Measurements from ENCODE around the gene VENTX. TPM values are rescaled to one million over a fixed set of nuclear protein-coding genes. Genes with fewer than 3 reads are reported as not detected.

The VENTX gene, protein sequence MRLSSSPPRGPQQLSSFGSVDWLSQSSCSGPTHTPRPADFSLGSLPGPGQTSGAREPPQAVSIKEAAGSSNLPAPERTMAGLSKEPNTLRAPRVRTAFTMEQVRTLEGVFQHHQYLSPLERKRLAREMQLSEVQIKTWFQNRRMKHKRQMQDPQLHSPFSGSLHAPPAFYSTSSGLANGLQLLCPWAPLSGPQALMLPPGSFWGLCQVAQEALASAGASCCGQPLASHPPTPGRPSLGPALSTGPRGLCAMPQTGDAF
- total RNA-seq: not detected in 2 replicates

DNA sequence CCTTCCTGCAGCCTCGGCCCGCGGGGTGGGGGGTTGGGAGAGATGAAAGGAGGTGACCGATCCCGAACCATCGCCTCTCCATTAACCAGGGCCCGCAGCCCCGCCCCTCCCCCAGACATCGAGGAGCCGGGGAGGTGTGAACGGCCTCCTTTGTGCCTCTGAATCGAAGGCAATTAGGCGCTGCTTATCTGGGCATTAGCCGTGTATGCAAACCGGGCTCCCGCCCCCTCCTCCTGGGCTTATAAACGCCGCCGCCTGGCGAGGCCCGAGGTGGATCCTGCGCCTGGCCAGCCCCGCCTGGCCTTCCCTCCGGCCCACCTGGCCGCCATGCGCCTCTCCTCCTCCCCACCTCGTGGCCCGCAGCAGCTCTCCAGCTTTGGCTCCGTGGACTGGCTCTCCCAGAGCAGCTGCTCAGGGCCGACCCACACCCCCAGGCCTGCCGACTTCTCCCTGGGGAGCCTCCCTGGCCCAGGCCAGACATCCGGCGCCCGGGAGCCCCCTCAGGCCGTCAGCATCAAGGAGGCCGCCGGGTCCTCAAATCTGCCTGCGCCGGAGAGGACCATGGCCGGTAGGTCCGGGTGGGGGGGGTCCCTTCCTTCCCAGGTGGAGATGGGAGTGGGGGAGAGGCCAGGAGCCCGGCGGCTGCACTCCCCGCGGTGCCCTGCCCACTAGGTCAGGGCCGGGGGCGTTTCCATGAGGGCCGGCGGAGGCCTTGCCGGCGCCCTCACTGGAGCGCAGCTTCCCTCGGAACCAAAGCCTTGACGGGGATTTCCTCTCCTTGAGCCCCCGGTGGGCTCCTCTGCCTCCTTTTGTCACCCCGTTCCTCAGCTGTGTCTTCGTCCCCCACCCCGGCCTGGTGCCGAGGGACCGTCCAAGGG, at the start of gene VENTX:
VENTX (plus strand) TSS at position 268 of the 878 bp plus-strand sequence; CDS start at position 328, 60 bp downstream.

GRCh38 chr10:133230044-133230361, 7.7 kb upstream of the VENTX start, which contains the start of gene UTF1:
TSS of gene UTF1 (plus strand) at chr10:133230217. CDS start at chr10:133230289, 72 bp downstream.

DNA sequence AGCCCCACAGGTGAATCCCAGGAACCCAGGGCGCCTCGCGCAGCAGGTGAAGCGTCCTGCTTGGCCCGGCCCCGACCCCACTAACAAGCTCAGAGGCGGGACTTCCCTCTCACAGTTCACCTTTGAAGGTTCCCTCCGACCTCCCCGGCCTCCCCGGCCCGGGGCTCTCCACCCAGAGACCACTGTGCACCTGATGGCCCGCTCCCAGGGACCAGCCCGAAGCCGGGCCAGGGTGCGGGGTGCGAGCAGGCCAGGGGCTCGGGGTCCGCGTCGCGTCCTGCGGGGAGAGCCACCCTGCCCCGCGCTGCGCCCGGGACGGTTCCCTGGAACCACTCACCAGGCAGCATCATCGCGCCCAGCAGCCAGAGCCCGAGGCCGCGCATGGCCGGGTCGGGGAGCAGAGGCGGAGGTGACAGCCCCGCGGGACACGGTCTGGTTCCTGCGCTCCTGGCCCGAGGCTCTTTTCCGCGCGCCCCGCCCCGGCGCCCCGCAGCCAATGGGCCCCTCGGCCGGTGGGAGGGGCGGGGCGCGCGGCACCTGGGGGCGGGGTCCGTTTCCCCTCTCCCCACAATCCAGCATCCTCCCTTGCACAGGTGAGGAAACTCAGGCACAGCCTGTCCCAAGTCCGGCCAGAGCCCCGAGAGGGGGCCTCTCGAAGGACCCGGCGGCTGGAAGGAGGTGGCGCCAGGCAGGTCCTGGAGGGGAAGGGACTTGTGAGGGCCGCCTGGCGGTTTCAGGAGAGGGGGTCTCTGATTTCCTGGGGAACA, 39.0 kb downstream of the VENTX start, which contains the start of gene ADAM8:
ADAM8 (minus strand) TSS at position 434 of the 767 bp plus-strand sequence; CDS start at position 383, 51 bp downstream.

Other genes with a start within 250 kb of the VENTX start
- gene ADGRA1, start 149.9 kb upstream of the VENTX start, total RNA-seq: not detected in 2 replicates
- 1.6 TPM in 1 of 2 replicates, not detected in the other for gene KNDC1, start 77.6 kb upstream of the VENTX start, total RNA-seq
- gene UTF1, start 7.6 kb upstream of the VENTX start, total RNA-seq: not detected in 2 replicates
- gene ADAM8, start 39.0 kb downstream of the VENTX start, total RNA-seq: 1.2 and 1.6 TPM in 2 replicates
- gene TUBGCP2, start 71.0 kb downstream of the VENTX start, total RNA-seq: 54.2 and 72.9 TPM in 2 replicates
- gene ZNF511, start 71.1 kb downstream of the VENTX start, total RNA-seq: 13.7 and 29.5 TPM in 2 replicates
- not detected in 2 replicates for gene CALY, start 99.0 kb downstream of the VENTX start, total RNA-seq
- not detected in 2 replicates for gene PRAP1, start 109.5 kb downstream of the VENTX start, total RNA-seq
- gene FUOM, start 120.2 kb downstream of the VENTX start, total RNA-seq: 4.4 and 9.8 TPM in 2 replicates
- gene ECHS1, start 135.5 kb downstream of the VENTX start, total RNA-seq: 47.1 and 60.1 TPM in 2 replicates
- 6.7 and 8.0 TPM in 2 replicates for gene PAOX, start 141.4 kb downstream of the VENTX start, total RNA-seq
- 37.6 and 38.5 TPM in 2 replicates for gene MTG1, start 156.3 kb downstream of the VENTX start, total RNA-seq
- not detected in 2 replicates for gene SPRN, start 186.8 kb downstream of the VENTX start, total RNA-seq
- 2.0 and 4.7 TPM in 2 replicates for gene SCART1, start 216.1 kb downstream of the VENTX start, total RNA-seq